OCI-LY7 (cell line): ENCODE results near the gene SLC25A10.

ENCODE experiments used
- EZH2phosphoT487 ChIP-seq: fragments of 200-600 bp; sonication (generic); IDR thresholded peaks from 2 replicates; pipeline ENCODE4 v1.6.1; 2018; ENCODE audit warnings: low read depth, borderline replicate concordance, mild to moderate bottlenecking, mixed run types, antibody characterized with exemption, low read length, moderate library complexity, mixed read lengths
- TF ChIP-seq, protein P1 (sequence below): fragments of 200-600 bp; sonication (generic); conservative IDR thresholded peaks from 2 replicates; pipeline ENCODE4 v1.5.1; 2014; ENCODE audit warnings: mild to moderate bottlenecking, antibody characterized with exemption, low read length, moderate library complexity, mixed read lengths

DNA sequence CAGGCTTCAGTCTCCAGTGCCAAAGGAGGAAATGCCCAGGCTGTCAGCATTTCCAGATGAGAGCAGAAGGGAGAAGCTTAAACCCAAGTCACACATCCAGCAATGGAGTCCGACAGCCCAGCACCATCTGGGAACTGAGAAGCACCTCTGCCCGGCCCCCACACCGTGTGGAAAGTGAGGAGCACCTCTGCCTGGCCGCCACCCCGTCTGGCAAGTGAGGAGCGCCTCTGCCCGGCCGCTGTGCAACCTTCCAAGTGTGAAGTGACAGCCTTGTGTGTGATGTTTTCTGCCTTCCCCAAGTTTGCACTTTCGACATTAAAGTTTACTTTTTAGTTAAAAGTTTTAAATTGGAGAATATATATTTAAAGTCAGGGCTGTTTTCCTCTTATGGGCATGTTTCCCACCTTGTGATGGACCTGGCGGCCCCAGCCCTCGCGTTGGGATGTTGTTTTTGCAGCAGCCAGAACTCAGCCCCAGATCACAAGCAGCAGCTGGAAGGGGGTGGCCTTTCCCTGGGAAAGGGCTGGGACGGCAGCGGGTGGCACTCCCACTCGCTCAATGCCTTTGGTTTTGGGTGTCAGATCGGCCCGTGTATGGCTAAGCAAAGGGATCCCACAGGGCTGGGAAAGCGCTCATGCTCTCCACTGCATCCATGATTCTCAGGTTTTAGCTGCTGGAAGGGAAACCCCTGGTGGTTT, 38.4 kb upstream of the SLC25A10 start:
- TF ChIP-seq, protein P1, sequence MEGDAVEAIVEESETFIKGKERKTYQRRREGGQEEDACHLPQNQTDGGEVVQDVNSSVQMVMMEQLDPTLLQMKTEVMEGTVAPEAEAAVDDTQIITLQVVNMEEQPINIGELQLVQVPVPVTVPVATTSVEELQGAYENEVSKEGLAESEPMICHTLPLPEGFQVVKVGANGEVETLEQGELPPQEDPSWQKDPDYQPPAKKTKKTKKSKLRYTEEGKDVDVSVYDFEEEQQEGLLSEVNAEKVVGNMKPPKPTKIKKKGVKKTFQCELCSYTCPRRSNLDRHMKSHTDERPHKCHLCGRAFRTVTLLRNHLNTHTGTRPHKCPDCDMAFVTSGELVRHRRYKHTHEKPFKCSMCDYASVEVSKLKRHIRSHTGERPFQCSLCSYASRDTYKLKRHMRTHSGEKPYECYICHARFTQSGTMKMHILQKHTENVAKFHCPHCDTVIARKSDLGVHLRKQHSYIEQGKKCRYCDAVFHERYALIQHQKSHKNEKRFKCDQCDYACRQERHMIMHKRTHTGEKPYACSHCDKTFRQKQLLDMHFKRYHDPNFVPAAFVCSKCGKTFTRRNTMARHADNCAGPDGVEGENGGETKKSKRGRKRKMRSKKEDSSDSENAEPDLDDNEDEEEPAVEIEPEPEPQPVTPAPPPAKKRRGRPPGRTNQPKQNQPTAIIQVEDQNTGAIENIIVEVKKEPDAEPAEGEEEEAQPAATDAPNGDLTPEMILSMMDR = no peak
- no peak for TF ChIP-seq EZH2phosphoT487
